Pancreas (tissue), 10 donors: ENCODE measurements around the gene S100G. TPM values are rescaled to one million over a fixed set of nuclear protein-coding genes. Genes with fewer than 3 reads are reported as not detected.
"Not testable (repeated sequence)": the region's sequence is repeated elsewhere in the genome, so short reads cannot be mapped to it uniquely, and the experiment has no call there.

Experiments
- ATAC-seq, 4 donors: fragments of 200-7000 bp; cut with Tn5 transposase; one replicate each; pipeline versions ENCODE4 v1.8.0 to v1.9.1; 2020; ENCODE audit warnings: mild to moderate bottlenecking in 4 of 4, moderate library complexity in 4 of 4
- DNase-seq, 6 donors: peaks; one replicate each; pipeline ENCODE4 v3.0.0-alpha.2; 2020
- FAIRE-seq: peaks from 2 replicates; lab custom pipeline; 2012; peaks lifted over from hg19 to GRCh38; lab: Jason Lieb, UNC
- H3K27ac ChIP-seq, 4 donors: fragments of 200-600 bp; sonication (generic); 1 replicate in 3 of 4; 2 replicates in 1 of 4; pipeline versions ENCODE4 v1.5.0 to v1.8.0; 2020
- H3K27me3 ChIP-seq, 4 donors: fragments of 200-600 bp; one replicate each; pipeline ENCODE4 v1.8.0; 2021
- H3K36me3 ChIP-seq, 3 donors: fragments of 200-600 bp; sonication (generic) in 1 of 3; one replicate each; pipeline versions ENCODE4 v1.5.0 to v1.8.0; 2020 to 2021
- H3K4me1 ChIP-seq, 3 donors: fragments of 200-600 bp; one replicate each; pipeline ENCODE4 v1.8.0; 2021
- H3K4me3 ChIP-seq, 4 donors: fragments of 200-600 bp; sonication (generic) in 2 of 4; one replicate each; pipeline versions ENCODE4 v1.5.0 to v1.8.0; 2020 to 2021
- H3K9me3 ChIP-seq, 4 donors: fragments of 200-600 bp; one replicate each; pipeline ENCODE4 v1.8.0; 2021
- WGBS, 2 donors: extraction: QIAGEN DNeasy Blood & Tissue Kit; methylation state at CpG; one replicate each; pipeline ENCODE4 v1.1.7; 2013; 5-methylcytosine and 5-hydroxymethylcytosine counted together
- intact Hi-C, 3 donors: fragments of 100-400 bp; cut with DNase I; formaldehyde crosslinking; loops; one replicate each; pipeline versions ENCODE4 v1.11.1 to v1.14.2; 2022
- polyA plus RNA-seq, 2 donors: library from polyadenylated mRNA; stranded (reverse); fragments of 200-250 nt; gene quantifications; one replicate each; pipeline ENCODE4 v1.2.3, GENCODE V29; 2013
- total RNA-seq, 6 donors: library from RNA; stranded (reverse); fragmentation: NEBNext Ultra II Directional in 4 of 6; extraction: Animal tissue kit (Norgen Biotek cat#: 25700) in 4 of 6; gene quantifications; one replicate each; pipeline versions ENCODE4 v1.2.1 to v1.2.4, GENCODE V29; 2021 to 2023
- TF ChIP-seq, protein P1 (sequence below), 4 donors: fragments of 200-600 bp; sonication (generic) in 3 of 4; IDR thresholded peaks; one replicate each; pipeline versions ENCODE4 v1.5.0 to v1.8.0; 2021; ENCODE audit warnings: antibody characterized with exemption in 4 of 4
- donor health status: healthy with polysubstance abuse.
- donor health status: DM: no; HTN: no; CAD: no; lungs with moderate emphysema.
- donor health status: DM: no; HTN: no; CAD: no.
- donor health status: control.
- donor health status: control.
- donor health status: Bipolar disorder and iron deficiency.
- donor health status: DM: yes; HTN: yes; CAD: no.
- donor health status: DM: no; HTN: no; CAD: no.
- donor health status: DM: no; HTN: no; CAD: no.
- donor health status: DM: yes; HTN: yes; CAD: no.

The S100G gene, protein sequence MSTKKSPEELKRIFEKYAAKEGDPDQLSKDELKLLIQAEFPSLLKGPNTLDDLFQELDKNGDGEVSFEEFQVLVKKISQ
- total RNA-seq (not detected), polyA plus RNA-seq (not detected)

DNA sequence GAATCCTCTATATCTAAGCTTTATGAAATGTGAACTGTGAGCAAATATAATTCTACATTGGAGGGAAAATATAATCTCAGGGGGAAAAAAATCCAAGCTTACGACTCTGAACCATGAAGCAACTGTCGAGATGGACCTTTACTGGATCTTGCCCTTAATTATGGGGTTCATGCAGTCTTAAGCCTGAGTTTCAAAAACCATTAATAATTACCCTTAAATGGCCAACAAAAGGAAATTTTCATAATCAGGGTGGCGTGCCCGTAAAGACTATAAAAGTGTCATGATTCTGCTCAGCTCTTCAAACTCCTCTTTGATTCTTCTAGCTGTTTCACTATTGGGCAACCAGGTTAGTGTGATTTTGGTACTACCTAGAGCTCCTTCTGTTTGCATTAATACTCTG lies at the start of gene S100G:
Gene S100G (plus strand): TSS at position 301 of the 400 bp plus-strand sequence. CDS start 849 bp downstream, outside the sequence.
- 89 to 95% methylated on average over 4 of the region's 4 CpGs for WGBS, 2 donors

DNA sequence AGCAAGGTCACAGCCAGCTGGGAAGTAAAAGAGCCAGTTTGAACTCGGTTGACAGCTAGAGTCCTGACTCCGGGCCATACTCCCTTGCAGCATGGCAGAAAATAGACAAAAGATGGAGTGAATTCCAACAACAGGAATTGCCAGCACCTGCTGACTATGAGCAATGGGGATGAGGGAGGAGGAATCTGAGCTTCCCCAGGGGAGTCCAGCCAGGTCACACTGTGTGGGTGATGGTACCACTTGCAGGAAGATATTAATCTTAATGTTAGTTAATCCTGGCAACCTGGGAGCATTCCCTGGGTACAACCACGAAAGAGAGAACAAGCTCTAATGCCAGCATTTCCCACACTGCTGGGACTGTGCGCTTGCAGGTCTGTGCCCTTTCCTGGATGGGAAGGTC lies 48.1 kb upstream of the S100G start:
- intact Hi-C loops = no loop called here
- H3K27ac ChIP-seq = no peak overlapping the region
- DNase-seq (no peak), ATAC-seq (no peak), FAIRE-seq (no peak)
- TF ChIP-seq, protein P1, sequence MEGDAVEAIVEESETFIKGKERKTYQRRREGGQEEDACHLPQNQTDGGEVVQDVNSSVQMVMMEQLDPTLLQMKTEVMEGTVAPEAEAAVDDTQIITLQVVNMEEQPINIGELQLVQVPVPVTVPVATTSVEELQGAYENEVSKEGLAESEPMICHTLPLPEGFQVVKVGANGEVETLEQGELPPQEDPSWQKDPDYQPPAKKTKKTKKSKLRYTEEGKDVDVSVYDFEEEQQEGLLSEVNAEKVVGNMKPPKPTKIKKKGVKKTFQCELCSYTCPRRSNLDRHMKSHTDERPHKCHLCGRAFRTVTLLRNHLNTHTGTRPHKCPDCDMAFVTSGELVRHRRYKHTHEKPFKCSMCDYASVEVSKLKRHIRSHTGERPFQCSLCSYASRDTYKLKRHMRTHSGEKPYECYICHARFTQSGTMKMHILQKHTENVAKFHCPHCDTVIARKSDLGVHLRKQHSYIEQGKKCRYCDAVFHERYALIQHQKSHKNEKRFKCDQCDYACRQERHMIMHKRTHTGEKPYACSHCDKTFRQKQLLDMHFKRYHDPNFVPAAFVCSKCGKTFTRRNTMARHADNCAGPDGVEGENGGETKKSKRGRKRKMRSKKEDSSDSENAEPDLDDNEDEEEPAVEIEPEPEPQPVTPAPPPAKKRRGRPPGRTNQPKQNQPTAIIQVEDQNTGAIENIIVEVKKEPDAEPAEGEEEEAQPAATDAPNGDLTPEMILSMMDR (IDR thresholded peaks at IDR 0.05) = no peak
- no peaks in the 10 kb centered on the region for H3K27me3 ChIP-seq
- H3K4me3 ChIP-seq = no peak overlapping the region
- H3K4me1 ChIP-seq = no peaks in the 10 kb centered on the region
- no peaks in the 10 kb centered on the region for H3K9me3 ChIP-seq
- 76 to 78% methylated on average over 4 of the region's 4 CpGs for WGBS, 2 donors
- H3K36me3 ChIP-seq = no peaks in the 10 kb centered on the region

More for the DNA sequence above, at the start of gene S100G:
- intact Hi-C loops = no loop called here
- Histone ChIP-seq H3K27me3 (no peaks in the 10 kb centered on the region), H3K4me3 (no peak within 1 kb of the TSS), H3K4me1 (no peaks in the 10 kb centered on the region), H3K27ac (no peak within 1 kb of the TSS), H3K36me3 (no peaks in the 10 kb centered on the region), H3K9me3 (no peaks in the 10 kb centered on the region)
- TF ChIP-seq, protein P1 (IDR thresholded peaks at IDR 0.05) = no peak
- FAIRE-seq (no peak), ATAC-seq (no peak), DNase-seq (no peak)

DNA sequence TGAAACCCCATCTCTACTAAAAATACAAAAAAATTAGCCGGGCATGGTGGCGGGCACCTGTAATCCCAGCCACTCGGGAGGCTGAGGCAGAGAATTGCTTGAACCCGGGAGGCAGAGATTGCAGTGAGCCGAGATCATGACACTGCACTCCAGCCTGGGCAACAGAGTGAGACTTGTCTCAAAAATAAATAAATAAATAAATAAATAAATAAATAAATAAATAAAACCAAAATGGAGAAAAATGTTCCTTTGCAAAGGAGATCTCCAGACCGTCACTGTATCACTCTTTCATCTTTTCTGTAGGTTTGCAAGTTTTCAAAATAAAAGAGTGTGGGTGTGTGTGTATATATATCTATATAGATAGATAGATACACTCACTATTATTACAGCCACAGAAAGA lies 46.7 kb upstream of the S100G start:
- 91 to 93% methylated on average over 6 of the region's 6 CpGs for WGBS, 2 donors
- not testable (repeated sequence) for H3K27me3 ChIP-seq, ATAC-seq

DNA sequence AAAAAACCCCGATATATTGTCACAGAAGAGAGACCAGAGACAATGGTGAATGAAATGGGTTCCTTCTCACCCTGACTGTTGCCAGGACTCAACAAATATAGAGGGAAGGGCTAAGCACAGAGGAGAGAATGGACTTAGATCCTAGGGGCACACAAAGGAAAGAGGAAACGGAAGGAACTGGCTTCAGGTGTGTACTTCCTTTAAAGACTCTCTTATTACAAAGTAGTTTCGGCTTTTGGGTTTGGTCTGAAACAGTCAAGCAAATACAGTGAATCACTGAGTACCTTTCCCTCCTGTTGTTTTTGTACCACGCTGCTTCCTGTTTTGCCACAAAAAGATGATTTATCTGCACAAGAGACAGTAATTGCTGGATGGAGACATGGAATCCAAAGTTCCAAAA lies 46.1 kb upstream of the S100G start:
- H3K4me3 ChIP-seq = no peak overlapping the region
- WGBS, 2 donors = 82 to 90% methylated on average over 4 of the region's 4 CpGs
- H3K27ac ChIP-seq = no peak overlapping the region
- FAIRE-seq (no peak), DNase-seq (no peak), ATAC-seq (peak in 1 of 4 donors; percentile 35)
- no peaks in the 10 kb centered on the region for H3K9me3 ChIP-seq
- peaks cover 0 to 7% (median 0%) of the 10 kb centered on the region in 4 donors for H3K27me3 ChIP-seq
- intact Hi-C loops = no loop called here
- H3K4me1 ChIP-seq = no peaks in the 10 kb centered on the region
- H3K36me3 ChIP-seq = no peaks in the 10 kb centered on the region
- TF ChIP-seq, protein P1 (IDR thresholded peaks at IDR 0.05) = no peak

More for the DNA sequence above, 46.7 kb upstream of the S100G start:
- H3K27ac ChIP-seq, H3K4me1 ChIP-seq, FAIRE-seq, intact Hi-C loops, H3K4me3 ChIP-seq, H3K36me3 ChIP-seq, DNase-seq, H3K9me3 ChIP-seq: not testable (repeated sequence)

DNA sequence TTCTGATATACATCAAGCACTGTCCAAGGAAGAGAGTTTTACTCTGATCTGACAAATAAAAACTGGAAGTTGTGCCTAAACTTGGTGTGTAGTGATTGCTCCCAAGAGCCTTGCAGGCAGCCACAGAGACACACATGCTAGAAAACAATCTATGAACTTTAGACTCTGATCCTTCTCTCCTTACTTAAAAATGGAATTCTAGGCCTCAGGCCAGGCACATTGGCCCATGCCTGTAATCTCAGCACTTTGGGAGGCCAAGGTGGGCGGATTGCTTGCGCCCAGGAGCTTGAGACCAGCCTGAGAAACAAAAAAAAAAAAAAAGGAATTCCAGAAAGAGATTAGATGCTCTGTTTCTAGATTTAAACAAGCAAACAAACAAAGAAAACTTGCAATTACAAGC lies 45.6 kb upstream of the S100G start:
- Histone ChIP-seq H3K36me3 (no peaks in the 10 kb centered on the region), H3K4me3 (no peak overlapping the region), H3K4me1 (no peaks in the 10 kb centered on the region), H3K27me3 (peaks cover 0 to 7% (median 0%) of the 10 kb centered on the region in 4 donors), H3K27ac (no peak overlapping the region), H3K9me3 (no peaks in the 10 kb centered on the region)
- intact Hi-C loops = no loop called here
- ATAC-seq (peak in 1 of 4 donors; percentile 20), DNase-seq (no peak), FAIRE-seq (no peak)
- TF ChIP-seq, protein P1 (IDR thresholded peaks at IDR 0.05) = no peak
- 41 to 86% methylated on average over 2 of the region's 2 CpGs for WGBS, 2 donors
